Vagina (tissue), 2 donors: ENCODE results near the gene ATAD1.

Source experiments
- POLR2A ChIP-seq, 2 donors: fragments of 450-650 bp; IDR thresholded peaks; one replicate each; pipeline ENCODE4 v1.6.1; 2017; ENCODE audit warnings: antibody characterized with exemption in 2 of 2, mild to moderate bottlenecking in 2 of 2, moderate library complexity in 2 of 2
- TF ChIP-seq, protein P1 (sequence below), 3 experiments: fragments of 450-650 bp in 2 of 3; fragments of 200-600 bp in 1 of 3; sonication (generic) in 1 of 3; IDR thresholded peaks; one replicate each; pipeline ENCODE4 v1.5.1; 2017 to 2019; ENCODE audit warnings: antibody characterized with exemption in 3 of 3, mild to moderate bottlenecking in 2 of 3, moderate library complexity in 2 of 3

DNA sequence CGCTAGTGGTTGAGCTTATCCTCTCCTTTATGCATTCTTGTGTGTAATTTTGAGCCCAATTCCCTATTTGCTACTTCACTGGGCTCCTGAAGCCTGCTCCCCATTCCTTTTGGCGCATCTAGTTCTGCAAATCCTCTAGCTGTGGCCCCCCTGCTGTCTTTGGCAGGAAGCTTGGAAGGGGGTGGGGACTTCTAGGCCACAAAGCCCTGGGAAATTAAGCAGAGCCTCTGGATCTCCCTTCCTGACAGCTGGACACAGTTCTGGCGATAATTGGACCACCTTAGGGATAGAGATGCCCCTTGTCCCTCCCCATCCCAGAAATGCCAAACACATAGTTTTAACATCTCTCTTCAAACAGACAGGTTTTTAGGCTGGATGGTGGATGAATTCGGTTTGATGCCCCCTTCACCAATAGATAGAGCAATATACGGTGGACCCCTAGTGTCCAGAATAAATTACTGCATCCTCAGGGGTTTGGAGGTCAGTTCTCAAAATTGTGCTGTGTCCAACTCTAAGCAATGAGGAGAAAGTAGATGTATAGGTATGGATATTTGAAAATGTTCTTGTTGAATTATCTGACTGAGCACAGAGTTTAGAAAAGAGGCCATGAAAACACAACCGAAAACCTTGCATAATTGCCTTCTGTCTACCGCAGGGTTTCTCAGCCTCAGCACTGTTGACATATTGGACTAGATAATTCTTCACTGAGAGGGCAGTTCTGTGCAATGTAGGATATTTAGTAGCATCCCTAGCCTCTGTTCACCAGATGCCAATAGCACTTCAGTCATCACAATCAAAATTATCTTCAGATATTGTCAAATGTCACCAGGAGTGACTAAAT is 82.8 kb downstream of the ATAD1 start:
- TF ChIP-seq POLR2A (IDR thresholded peaks at IDR 0.05): no peak
- TF ChIP-seq, protein P1, sequence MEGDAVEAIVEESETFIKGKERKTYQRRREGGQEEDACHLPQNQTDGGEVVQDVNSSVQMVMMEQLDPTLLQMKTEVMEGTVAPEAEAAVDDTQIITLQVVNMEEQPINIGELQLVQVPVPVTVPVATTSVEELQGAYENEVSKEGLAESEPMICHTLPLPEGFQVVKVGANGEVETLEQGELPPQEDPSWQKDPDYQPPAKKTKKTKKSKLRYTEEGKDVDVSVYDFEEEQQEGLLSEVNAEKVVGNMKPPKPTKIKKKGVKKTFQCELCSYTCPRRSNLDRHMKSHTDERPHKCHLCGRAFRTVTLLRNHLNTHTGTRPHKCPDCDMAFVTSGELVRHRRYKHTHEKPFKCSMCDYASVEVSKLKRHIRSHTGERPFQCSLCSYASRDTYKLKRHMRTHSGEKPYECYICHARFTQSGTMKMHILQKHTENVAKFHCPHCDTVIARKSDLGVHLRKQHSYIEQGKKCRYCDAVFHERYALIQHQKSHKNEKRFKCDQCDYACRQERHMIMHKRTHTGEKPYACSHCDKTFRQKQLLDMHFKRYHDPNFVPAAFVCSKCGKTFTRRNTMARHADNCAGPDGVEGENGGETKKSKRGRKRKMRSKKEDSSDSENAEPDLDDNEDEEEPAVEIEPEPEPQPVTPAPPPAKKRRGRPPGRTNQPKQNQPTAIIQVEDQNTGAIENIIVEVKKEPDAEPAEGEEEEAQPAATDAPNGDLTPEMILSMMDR (IDR thresholded peaks at IDR 0.05): peak; percentile 28 to 77 (median 51)
